ENCODE results near the gene ZNF44.

The ZNF44 gene

GRCh38 chr19:12260861-12261260 lies 33.8 kb downstream of the ZNF44 start:
- DNase-seq: no peak

GRCh38 chr19:12260236-12260635 lies 34.4 kb downstream of the ZNF44 start:
- DNase-seq: no peak

GRCh38 chr19:12255372-12255771 lies 39.3 kb downstream of the ZNF44 start:
- no peak for DNase-seq

- no peak for DNase-seq
Measured at GRCh38 chr19:12247644-12248222, 47.0 kb downstream of the ZNF44 start.

- no peak for DNase-seq
Measured at GRCh38 chr19:12244370-12244769, 50.3 kb downstream of the ZNF44 start.

GRCh38 chr19:12237143-12237839 lies 57.4 kb downstream of the ZNF44 start:
- DNase-seq: no peak

- DNase-seq: no peak
Measured at GRCh38 chr19:12232961-12233360, 61.7 kb downstream of the ZNF44 start.

GRCh38 chr19:12230751-12231733 lies 63.6 kb downstream of the ZNF44 start:
- DNase-seq: no peak

GRCh38 chr19:12229990-12230389 lies 64.7 kb downstream of the ZNF44 start:
- DNase-seq: no peak

GRCh38 chr19:12224676-12225075 lies 70.0 kb downstream of the ZNF44 start:
- DNase-seq: no peak

- DNase-seq: no peak
Measured at GRCh38 chr19:12222980-12223630, 71.6 kb downstream of the ZNF44 start.

All from NCI-H1436 (cell line).